ENCODE data around the gene GNGT2. TPM values are rescaled to one million over a fixed set of nuclear protein-coding genes. Genes with fewer than 3 reads are reported as not detected.
A peak's percentile ranks its signal among the peaks of the same experiment; 100 is the strongest.

The GNGT2 gene
- total RNA-seq, 1 experiment from 2014 or later = not detected

DNA sequence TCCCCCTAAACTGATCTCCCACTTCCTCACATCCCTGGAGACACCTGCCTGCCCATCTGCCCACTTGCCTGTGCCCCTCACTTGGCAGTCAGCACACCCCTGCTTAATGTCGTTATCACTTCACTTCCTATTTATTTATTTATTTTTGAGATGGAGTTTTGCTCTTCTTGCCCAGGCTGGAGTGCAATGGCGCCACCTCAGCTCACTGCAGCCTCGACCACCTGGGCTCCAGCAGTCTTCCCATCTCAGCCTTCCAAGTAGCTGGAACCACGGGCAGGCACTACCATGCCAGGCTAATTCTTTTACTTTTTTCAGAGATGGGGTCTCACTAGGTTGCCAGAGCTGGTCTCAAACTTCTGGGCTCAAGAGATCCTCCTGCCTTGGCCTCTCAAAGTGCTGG, 43.7 kb upstream of the GNGT2 start:
- POLR2A ChIA-PET = no interaction called here
- CTCF ChIA-PET = interaction anchor here (0.7 kb wide), 1 partner anchor 47 kb away, joined by 4 read pairs; no protein-coding TSS in a partner anchor

DNA sequence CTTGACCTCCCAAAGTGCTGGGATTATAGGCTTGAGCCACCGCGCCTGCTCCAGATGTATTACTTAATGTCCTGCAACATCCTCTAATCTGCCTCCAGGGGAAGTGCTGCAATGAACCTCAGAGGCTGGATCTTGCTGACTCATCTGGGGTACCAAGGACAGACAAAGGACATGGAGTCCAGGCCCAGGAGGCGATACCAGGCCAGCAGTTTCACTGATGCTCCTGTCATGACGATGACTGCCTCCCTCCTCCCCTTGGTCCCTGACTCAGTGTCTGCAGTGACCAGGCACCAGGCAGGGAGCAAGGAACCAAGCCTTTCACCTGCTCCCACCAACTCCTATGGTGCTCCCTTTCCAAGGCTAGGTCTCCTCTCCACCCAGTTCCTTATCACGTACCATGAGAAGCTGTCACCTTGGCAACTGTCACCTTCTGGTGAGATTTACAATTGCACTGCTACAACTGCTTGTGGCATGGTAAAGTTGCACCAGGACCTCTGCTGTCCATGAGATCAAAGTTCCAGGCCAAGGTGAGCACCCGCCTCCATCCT, 41.8 kb upstream of the GNGT2 start:
- in situ Hi-C loops (cut with HindIII; ENCODE audit: low pct_unique_long_range_greater_than_20kb, low sequenced_read_pairs) (no loop called here), intact Hi-C loops (cut with micrococcal nuclease; ENCODE audit: unreplicated experiment) (no loop called here)
- no peaks in the 10 kb centered on the region for H3K36me3 ChIP-seq (ENCODE audit: control insufficient read depth, insufficient read depth, low read length)
- ChIA-PET CTCF (interaction anchor here (0.6 kb wide), 1 partner anchor 16 kb away, joined by 3 read pairs; no protein-coding TSS in a partner anchor), POLR2A (interaction anchor here (0.7 kb wide), 1 partner anchor 506 kb away, joined by 21 read pairs; no protein-coding TSS in a partner anchor)
- H3K4me1 ChIP-seq (ENCODE audit: control insufficient read depth, insufficient read depth, low read length) = no peaks in the 10 kb centered on the region
- no peak overlapping the region for H3K27ac ChIP-seq (ENCODE audit: low read length)
- no peaks in the 10 kb centered on the region for H3K27me3 ChIP-seq (ENCODE audit: control insufficient read depth, insufficient read depth, low read length)
- ATAC-seq = 0 out of 2 replicates have a peak, but pooled peaks have one; percentile 13
- DNase-seq (ENCODE audit: low read depth, low spot score) = no peak
- H3K9me3 ChIP-seq (ENCODE audit: control insufficient read depth, insufficient read depth, low read depth, low read length) = no peaks in the 10 kb centered on the region
- TF ChIP-seq, protein P1, sequence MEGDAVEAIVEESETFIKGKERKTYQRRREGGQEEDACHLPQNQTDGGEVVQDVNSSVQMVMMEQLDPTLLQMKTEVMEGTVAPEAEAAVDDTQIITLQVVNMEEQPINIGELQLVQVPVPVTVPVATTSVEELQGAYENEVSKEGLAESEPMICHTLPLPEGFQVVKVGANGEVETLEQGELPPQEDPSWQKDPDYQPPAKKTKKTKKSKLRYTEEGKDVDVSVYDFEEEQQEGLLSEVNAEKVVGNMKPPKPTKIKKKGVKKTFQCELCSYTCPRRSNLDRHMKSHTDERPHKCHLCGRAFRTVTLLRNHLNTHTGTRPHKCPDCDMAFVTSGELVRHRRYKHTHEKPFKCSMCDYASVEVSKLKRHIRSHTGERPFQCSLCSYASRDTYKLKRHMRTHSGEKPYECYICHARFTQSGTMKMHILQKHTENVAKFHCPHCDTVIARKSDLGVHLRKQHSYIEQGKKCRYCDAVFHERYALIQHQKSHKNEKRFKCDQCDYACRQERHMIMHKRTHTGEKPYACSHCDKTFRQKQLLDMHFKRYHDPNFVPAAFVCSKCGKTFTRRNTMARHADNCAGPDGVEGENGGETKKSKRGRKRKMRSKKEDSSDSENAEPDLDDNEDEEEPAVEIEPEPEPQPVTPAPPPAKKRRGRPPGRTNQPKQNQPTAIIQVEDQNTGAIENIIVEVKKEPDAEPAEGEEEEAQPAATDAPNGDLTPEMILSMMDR (IDR thresholded peaks at IDR 0.05) = no peak
- TF ChIP-seq TCF7L2 (IDR thresholded peaks at IDR 0.05; ENCODE audit: low read depth, low read length) (no peak), SIN3A (IDR thresholded peaks at IDR 0.05; ENCODE audit: borderline replicate concordance, insufficient read depth, low read depth, low read length) (no peak), POLR2AphosphoS5 (IDR thresholded peaks at IDR 0.05; ENCODE audit: low read depth, low read length) (no peak)
- TF ChIP-seq, protein P2, sequence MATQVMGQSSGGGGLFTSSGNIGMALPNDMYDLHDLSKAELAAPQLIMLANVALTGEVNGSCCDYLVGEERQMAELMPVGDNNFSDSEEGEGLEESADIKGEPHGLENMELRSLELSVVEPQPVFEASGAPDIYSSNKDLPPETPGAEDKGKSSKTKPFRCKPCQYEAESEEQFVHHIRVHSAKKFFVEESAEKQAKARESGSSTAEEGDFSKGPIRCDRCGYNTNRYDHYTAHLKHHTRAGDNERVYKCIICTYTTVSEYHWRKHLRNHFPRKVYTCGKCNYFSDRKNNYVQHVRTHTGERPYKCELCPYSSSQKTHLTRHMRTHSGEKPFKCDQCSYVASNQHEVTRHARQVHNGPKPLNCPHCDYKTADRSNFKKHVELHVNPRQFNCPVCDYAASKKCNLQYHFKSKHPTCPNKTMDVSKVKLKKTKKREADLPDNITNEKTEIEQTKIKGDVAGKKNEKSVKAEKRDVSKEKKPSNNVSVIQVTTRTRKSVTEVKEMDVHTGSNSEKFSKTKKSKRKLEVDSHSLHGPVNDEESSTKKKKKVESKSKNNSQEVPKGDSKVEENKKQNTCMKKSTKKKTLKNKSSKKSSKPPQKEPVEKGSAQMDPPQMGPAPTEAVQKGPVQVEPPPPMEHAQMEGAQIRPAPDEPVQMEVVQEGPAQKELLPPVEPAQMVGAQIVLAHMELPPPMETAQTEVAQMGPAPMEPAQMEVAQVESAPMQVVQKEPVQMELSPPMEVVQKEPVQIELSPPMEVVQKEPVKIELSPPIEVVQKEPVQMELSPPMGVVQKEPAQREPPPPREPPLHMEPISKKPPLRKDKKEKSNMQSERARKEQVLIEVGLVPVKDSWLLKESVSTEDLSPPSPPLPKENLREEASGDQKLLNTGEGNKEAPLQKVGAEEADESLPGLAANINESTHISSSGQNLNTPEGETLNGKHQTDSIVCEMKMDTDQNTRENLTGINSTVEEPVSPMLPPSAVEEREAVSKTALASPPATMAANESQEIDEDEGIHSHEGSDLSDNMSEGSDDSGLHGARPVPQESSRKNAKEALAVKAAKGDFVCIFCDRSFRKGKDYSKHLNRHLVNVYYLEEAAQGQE (IDR thresholded peaks at IDR 0.05; ENCODE audit: insufficient read depth in 1 of 2, low read depth in 2 of 2, low read length in 1 of 2) = no peak
- BruUV-seq (replicated peaks) = no TSS peak
- H3K4me3 ChIP-seq (ENCODE audit: low read depth in 2 of 2, low read length in 2 of 2) = no peak overlapping the region

More for the DNA sequence above, 43.7 kb upstream of the GNGT2 start:
- TF ChIP-seq SIN3A (IDR thresholded peaks at IDR 0.05; ENCODE audit: borderline replicate concordance, insufficient read depth, low read depth, low read length) (no peak), POLR2AphosphoS5 (IDR thresholded peaks at IDR 0.05; ENCODE audit: low read depth, low read length) (no peak), TCF7L2 (IDR thresholded peaks at IDR 0.05; ENCODE audit: low read depth, low read length) (no peak)
- TF ChIP-seq, protein P1 (IDR thresholded peaks at IDR 0.05) = no peak
- TF ChIP-seq, protein P2 (IDR thresholded peaks at IDR 0.05; ENCODE audit: insufficient read depth in 1 of 2, low read depth in 2 of 2, low read length in 1 of 2) = no peak
- in situ Hi-C loops (cut with HindIII; ENCODE audit: low pct_unique_long_range_greater_than_20kb, low sequenced_read_pairs) (no loop called here), intact Hi-C loops (cut with micrococcal nuclease; ENCODE audit: unreplicated experiment) (no loop called here)
- H3K4me3 ChIP-seq (ENCODE audit: low read depth in 2 of 2, low read length in 2 of 2) = no peak overlapping the region
- BruUV-seq (replicated peaks) = no TSS peak
- H3K27ac ChIP-seq (ENCODE audit: low read length) = no peak overlapping the region
- no peaks in the 10 kb centered on the region for H3K36me3 ChIP-seq (ENCODE audit: control insufficient read depth, insufficient read depth, low read length)
- H3K27me3 ChIP-seq (ENCODE audit: control insufficient read depth, insufficient read depth, low read length) = no peaks in the 10 kb centered on the region
- no peaks in the 10 kb centered on the region for H3K9me3 ChIP-seq (ENCODE audit: control insufficient read depth, insufficient read depth, low read depth, low read length)
- ATAC-seq (no peak), DNase-seq (ENCODE audit: low read depth, low spot score) (no peak)
- H3K4me1 ChIP-seq (ENCODE audit: control insufficient read depth, insufficient read depth, low read length) = no peaks in the 10 kb centered on the region
